ENCODE measurements around the gene KLF16.
A peak's percentile ranks its signal among the peaks of the same experiment; 100 is the strongest.
"Not testable (repeated sequence)": the region's sequence is repeated elsewhere in the genome, so short reads cannot be mapped to it uniquely, and the experiment has no call there.

The KLF16 gene

DNA sequence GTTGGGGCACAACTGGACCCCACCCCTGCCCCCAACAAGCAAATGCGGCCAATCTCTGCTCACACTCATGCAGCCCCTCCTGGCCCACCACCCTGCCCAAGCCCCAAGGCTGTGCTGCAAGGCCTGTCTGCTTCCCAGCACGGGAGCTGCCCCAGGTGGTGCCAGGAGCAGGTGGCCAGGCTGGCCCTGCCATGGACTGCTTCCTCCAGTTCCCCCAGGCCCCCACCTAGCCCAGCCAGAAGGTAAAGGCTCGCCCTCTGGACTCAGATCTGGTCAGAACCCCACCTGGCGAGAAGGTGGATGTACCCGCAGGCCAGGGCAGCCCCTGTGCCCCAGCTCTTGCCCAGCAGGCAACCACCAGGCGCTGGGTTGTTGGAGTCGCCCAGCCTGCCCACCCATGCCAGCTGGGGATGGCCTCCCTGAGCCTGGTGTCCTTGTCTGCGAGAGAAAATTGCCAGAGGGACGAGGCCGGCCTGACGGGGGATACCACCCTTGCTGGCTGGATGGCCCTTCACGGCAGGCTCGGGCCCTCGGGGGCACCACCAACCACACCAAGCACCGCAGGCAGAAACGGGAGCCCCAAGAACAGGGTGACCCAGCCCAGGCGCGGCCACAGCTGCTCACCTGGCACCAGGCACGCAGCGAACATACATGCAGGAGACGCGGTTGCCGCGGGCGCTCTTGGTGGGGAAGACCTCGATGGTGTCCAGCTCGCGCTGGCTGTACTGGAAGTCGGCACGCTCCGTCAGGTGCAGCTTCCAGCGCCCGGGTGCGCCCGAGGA, 17.4 kb upstream of the KLF16 start:
- Mint-ChIP-seq H3K36me3 (ENCODE audit: low read depth) (peaks cover 26% of the 10 kb centered on the region), H3K27me3 (ENCODE audit: low read depth) (no peaks in the 10 kb centered on the region)

DNA sequence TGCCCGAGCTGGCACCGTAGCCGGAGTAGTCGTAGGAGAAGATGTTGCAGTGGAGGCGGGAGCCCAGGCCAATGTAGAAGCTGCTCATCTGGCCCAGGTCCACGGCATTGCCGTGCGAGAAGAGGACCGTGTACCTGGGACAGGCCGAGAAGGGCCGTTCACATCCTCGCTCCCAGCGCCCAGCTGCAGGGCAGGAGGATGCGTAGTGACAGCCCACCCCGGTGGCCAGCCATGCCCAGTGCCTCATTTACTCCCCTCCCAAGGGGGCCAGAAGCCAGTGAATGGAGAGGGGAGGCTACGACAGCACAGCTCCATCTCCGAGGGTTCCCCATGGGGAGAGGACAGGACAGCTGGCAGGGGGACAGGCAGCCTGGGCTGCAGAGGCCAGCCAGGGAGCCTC, 16.6 kb upstream of the KLF16 start:
- not testable (repeated sequence) for H3K4me3 Mint-ChIP-seq; H3K27ac Mint-ChIP-seq; H3K9me3 Mint-ChIP-seq; DNase-seq (ENCODE audit: low spot score); H3K27me3 Mint-ChIP-seq (ENCODE audit: low read depth)
- peaks cover 27% of the 10 kb centered on the region for H3K36me3 Mint-ChIP-seq (ENCODE audit: low read depth)
- peaks cover 27% of the 10 kb centered on the region for H3K4me1 Mint-ChIP-seq (ENCODE audit: low read depth)

More for the DNA sequence above, 17.4 kb upstream of the KLF16 start:
- Mint-ChIP-seq H3K4me1 (ENCODE audit: low read depth) (peaks cover 26% of the 10 kb centered on the region), H3K4me3 (peak overlapping the region; percentile 51), H3K9me3 (no peaks in the 10 kb centered on the region), H3K27ac (peak overlapping the region; percentile 31)
- no peak for DNase-seq (ENCODE audit: low spot score)

- not testable (repeated sequence) for H3K27me3 Mint-ChIP-seq (ENCODE audit: low read depth); H3K9me3 Mint-ChIP-seq; DNase-seq (ENCODE audit: low spot score); H3K27ac Mint-ChIP-seq; H3K4me3 Mint-ChIP-seq
- peaks cover 29% of the 10 kb centered on the region for H3K36me3 Mint-ChIP-seq (ENCODE audit: low read depth)
- H3K4me1 Mint-ChIP-seq (ENCODE audit: low read depth): peaks cover 29% of the 10 kb centered on the region
Observed at GRCh38 chr19:1878583-1878982, 15.2 kb upstream of the KLF16 start.

DNA sequence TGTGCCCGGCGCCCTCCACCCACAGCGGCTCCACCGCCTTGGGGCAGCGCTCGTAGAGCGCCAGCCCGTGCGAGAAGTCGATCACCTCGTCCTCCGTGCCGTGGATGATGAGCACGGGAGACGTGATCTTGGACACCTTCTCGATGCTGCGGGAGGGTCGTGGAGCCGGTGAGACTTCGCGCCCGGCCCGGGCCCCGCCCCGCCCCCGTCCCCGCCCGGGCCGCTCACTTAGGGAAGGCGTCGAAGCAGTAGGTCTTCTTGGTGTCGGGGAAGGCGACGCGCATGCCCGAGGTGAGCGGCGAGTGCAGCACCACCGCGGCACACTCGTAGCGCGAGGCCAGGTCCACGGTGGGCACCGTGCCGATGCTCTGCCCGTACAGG, 13.9 kb upstream of the KLF16 start:
- H3K4me3 Mint-ChIP-seq; DNase-seq (ENCODE audit: low spot score); H3K9me3 Mint-ChIP-seq; H3K27ac Mint-ChIP-seq; H3K27me3 Mint-ChIP-seq (ENCODE audit: low read depth): not testable (repeated sequence)
- Mint-ChIP-seq H3K36me3 (ENCODE audit: low read depth) (peaks cover 19% of the 10 kb centered on the region), H3K4me1 (ENCODE audit: low read depth) (peaks cover 16% of the 10 kb centered on the region)

- peaks cover 19% of the 10 kb centered on the region for H3K36me3 Mint-ChIP-seq (ENCODE audit: low read depth)
- H3K4me3 Mint-ChIP-seq: peak overlapping the region; percentile 91
- H3K9me3 Mint-ChIP-seq; DNase-seq (ENCODE audit: low spot score); H3K27me3 Mint-ChIP-seq (ENCODE audit: low read depth): not testable (repeated sequence)
- H3K4me1 Mint-ChIP-seq (ENCODE audit: low read depth): peaks cover 12% of the 10 kb centered on the region
- peak overlapping the region; percentile 89 for H3K27ac Mint-ChIP-seq
Observed at GRCh38 chr19:1876496-1877279, 13.3 kb upstream of the KLF16 start.

DNA sequence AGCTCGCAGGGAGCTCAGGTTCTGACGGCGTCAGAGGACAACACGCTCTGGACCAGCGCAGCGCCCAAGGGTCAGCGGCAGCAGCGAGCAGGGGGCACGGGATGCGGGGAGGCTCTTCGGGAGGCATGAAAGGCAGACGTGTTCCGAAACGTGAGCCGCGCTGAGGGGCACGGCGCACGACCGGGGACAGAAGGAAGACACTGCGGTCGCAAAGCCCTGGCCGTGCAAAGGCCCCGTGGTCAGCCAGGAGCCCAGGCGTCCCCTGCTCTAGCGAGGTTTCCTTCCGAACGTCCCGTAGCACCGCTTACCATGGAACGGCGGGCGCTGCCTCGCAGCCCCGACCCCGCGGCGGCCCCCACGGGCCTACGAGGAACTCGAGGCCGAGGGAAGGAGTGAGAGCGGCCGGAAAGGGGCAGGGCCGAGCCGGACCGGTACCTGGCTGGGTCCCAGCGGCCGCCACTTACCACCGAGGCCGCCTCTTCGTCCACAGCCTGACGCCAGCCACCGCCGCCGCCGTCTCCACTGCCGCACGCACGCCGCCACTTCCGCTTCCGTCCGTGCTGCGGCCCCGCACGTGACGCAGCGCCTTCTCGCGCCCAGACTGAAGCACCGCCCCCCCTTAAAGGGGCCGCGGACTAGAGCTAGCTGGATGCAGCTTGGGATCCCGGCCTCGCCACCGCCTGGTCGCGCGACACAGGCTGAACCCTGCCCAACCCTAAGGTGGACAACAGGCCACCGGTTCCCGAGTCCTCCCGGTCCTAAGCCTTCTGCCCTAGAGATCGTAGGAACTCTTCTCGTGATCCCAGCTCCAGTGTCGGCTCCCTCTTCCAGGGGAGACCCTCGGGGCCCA, 12.5 kb upstream of the KLF16 start:
- peak overlapping the region; percentile 91 for H3K4me3 Mint-ChIP-seq
- H3K9me3 Mint-ChIP-seq: no peaks in the 10 kb centered on the region
- H3K4me1 Mint-ChIP-seq (ENCODE audit: low read depth): peaks cover 12% of the 10 kb centered on the region
- DNase-seq (ENCODE audit: low spot score): peak; percentile 92
- H3K27ac Mint-ChIP-seq: peak overlapping the region; percentile 91
- no peaks in the 10 kb centered on the region for H3K27me3 Mint-ChIP-seq (ENCODE audit: low read depth)
- H3K36me3 Mint-ChIP-seq (ENCODE audit: low read depth): peaks cover 19% of the 10 kb centered on the region

GRCh38 chr19:1875265-1875645, 11.9 kb upstream of the KLF16 start:
- H3K27ac Mint-ChIP-seq: peak overlapping the region; percentile 91
- H3K9me3 Mint-ChIP-seq; H3K27me3 Mint-ChIP-seq (ENCODE audit: low read depth); DNase-seq (ENCODE audit: low spot score): not testable (repeated sequence)
- H3K4me1 Mint-ChIP-seq (ENCODE audit: low read depth): peaks cover 12% of the 10 kb centered on the region
- peaks cover 18% of the 10 kb centered on the region for H3K36me3 Mint-ChIP-seq (ENCODE audit: low read depth)
- peak overlapping the region; percentile 91 for H3K4me3 Mint-ChIP-seq

DNA sequence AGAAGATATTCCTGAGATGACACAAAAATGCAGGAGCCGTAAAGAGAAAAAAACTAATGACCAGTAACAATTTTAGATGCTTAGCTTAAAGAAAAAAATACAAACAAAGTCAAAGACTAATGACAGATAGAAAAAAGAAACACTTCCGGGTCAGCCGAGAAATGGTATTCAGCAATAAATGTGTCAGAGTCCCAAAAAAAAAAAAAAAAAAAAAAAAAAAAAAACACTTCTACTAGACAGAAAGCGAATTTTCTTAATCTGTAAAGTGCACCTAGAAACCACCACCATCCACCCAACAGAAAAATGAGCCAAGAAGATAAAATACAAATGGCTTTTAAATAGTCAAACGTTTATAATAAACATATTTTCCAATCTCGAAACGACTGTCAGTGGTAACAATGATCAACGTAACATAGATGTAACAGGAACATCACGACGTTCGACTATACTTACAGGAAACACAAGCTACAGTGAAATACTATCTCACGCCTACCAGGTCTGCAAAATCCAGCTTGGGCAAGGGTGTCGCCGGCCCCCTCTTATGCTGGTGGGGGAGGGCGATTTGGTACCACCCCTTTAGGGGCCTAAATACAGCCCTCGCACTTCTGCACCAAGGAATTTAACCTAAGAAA, 11.3 kb upstream of the KLF16 start:
- Mint-ChIP-seq H3K36me3 (ENCODE audit: low read depth) (peaks cover 19% of the 10 kb centered on the region), H3K27me3 (ENCODE audit: low read depth) (no peaks in the 10 kb centered on the region), H3K4me3 (peak overlapping the region; percentile 91), H3K4me1 (ENCODE audit: low read depth) (peaks cover 12% of the 10 kb centered on the region), H3K9me3 (no peaks in the 10 kb centered on the region), H3K27ac (peak overlapping the region; percentile 91)
- DNase-seq (ENCODE audit: low spot score): no peak

GRCh38 chr19:1873524-1874473, 10.4 kb upstream of the KLF16 start:
- peak overlapping the region; percentile 91 for H3K4me3 Mint-ChIP-seq
- H3K27ac Mint-ChIP-seq: peak overlapping the region; percentile 91
- H3K9me3 Mint-ChIP-seq: no peaks in the 10 kb centered on the region
- no peaks in the 10 kb centered on the region for H3K27me3 Mint-ChIP-seq (ENCODE audit: low read depth)
- H3K36me3 Mint-ChIP-seq (ENCODE audit: low read depth): peaks cover 20% of the 10 kb centered on the region
- peaks cover 16% of the 10 kb centered on the region for H3K4me1 Mint-ChIP-seq (ENCODE audit: low read depth)
- no peak for DNase-seq (ENCODE audit: low spot score)

- H3K4me1 Mint-ChIP-seq (ENCODE audit: low read depth): peaks cover 19% of the 10 kb centered on the region
- H3K27me3 Mint-ChIP-seq (ENCODE audit: low read depth): no peaks in the 10 kb centered on the region
- no peak for DNase-seq (ENCODE audit: low spot score)
- peak overlapping the region; percentile 15 for H3K27ac Mint-ChIP-seq
- peak overlapping the region; percentile 91 for H3K4me3 Mint-ChIP-seq
- H3K9me3 Mint-ChIP-seq: no peaks in the 10 kb centered on the region
- H3K36me3 Mint-ChIP-seq (ENCODE audit: low read depth): peaks cover 21% of the 10 kb centered on the region
Observed at GRCh38 chr19:1872807-1873523, 9.6 kb upstream of the KLF16 start.

- Mint-ChIP-seq H3K4me1 (ENCODE audit: low read depth) (peaks cover 20% of the 10 kb centered on the region), H3K9me3 (no peaks in the 10 kb centered on the region), H3K36me3 (ENCODE audit: low read depth) (peaks cover 23% of the 10 kb centered on the region), H3K27ac (no peak overlapping the region), H3K4me3 (no peak overlapping the region), H3K27me3 (ENCODE audit: low read depth) (no peaks in the 10 kb centered on the region)
- no peak for DNase-seq (ENCODE audit: low spot score)
Observed at GRCh38 chr19:1871630-1872029, 8.3 kb upstream of the KLF16 start.

GRCh38 chr19:1871140-1871597, 7.8 kb upstream of the KLF16 start:
- Mint-ChIP-seq H3K4me3 (no peak overlapping the region), H3K27ac (no peak overlapping the region), H3K36me3 (ENCODE audit: low read depth) (peaks cover 23% of the 10 kb centered on the region), H3K9me3 (no peaks in the 10 kb centered on the region), H3K27me3 (ENCODE audit: low read depth) (no peaks in the 10 kb centered on the region), H3K4me1 (ENCODE audit: low read depth) (peaks cover 20% of the 10 kb centered on the region)
- DNase-seq (ENCODE audit: low spot score): no peak

All from T-helper 2 cell treated with Interferon-gamma antibody and Interleukin-4, amounts not matched to agents 5 μg/mL and 100 μg/mL, for 36 hours (primary cell).